Breast epithelium (tissue), 3 donors: ENCODE data around the gene GARIN5A.

Experiments used
- POLR2A ChIP-seq: fragments of 450-650 bp; IDR thresholded peaks from one replicate; pipeline ENCODE4 v1.6.1; 2016; ENCODE audit warnings: antibody characterized with exemption, mild to moderate bottlenecking, moderate library complexity
- POLR2AphosphoS5 ChIP-seq, 3 donors: sonication (generic); formaldehyde crosslinking; IDR thresholded peaks; one replicate each; pipeline ENCODE4 v1.6.1; 2017; ENCODE audit warnings: antibody characterized with exemption in 3 of 3
- TF ChIP-seq, protein P1 (sequence below), 3 donors: fragments of 450-650 bp; IDR thresholded peaks; one replicate each; pipeline ENCODE4 v1.5.1; 2016 to 2017; ENCODE audit warnings: antibody characterized with exemption in 3 of 3, mild to moderate bottlenecking in 3 of 3, moderate library complexity in 3 of 3

DNA sequence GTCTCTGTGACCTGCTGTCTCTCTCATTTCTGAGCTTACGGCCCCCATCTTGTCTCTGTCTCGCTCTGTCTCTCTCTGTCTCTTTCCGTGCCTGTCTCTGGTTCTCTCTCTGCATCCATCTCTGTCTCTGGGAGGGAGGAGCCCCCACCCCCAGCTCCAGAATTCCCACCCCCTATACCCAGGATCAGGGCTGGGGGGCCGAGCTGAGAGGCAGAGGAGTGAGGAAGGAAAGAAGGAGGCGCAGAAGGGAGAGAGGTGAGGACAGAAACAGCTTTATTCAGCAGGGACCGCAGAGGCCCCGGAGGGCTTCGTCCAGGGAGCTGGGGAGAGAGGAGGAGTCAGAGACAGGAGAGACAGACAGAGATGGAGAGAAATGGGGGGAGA, 20.4 kb upstream of the GARIN5A start:
- TF ChIP-seq POLR2A, result no peak
- TF ChIP-seq, protein P1, sequence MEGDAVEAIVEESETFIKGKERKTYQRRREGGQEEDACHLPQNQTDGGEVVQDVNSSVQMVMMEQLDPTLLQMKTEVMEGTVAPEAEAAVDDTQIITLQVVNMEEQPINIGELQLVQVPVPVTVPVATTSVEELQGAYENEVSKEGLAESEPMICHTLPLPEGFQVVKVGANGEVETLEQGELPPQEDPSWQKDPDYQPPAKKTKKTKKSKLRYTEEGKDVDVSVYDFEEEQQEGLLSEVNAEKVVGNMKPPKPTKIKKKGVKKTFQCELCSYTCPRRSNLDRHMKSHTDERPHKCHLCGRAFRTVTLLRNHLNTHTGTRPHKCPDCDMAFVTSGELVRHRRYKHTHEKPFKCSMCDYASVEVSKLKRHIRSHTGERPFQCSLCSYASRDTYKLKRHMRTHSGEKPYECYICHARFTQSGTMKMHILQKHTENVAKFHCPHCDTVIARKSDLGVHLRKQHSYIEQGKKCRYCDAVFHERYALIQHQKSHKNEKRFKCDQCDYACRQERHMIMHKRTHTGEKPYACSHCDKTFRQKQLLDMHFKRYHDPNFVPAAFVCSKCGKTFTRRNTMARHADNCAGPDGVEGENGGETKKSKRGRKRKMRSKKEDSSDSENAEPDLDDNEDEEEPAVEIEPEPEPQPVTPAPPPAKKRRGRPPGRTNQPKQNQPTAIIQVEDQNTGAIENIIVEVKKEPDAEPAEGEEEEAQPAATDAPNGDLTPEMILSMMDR (IDR thresholded peaks at IDR 0.05), result no peak
- TF ChIP-seq POLR2AphosphoS5 (IDR thresholded peaks at IDR 0.05), result no peak
